HUDEP-2 (cell line): ENCODE results near the gene FOXL3.
"Not testable (repeated sequence)": the region's sequence is repeated elsewhere in the genome, so short reads cannot be mapped to it uniquely, and the experiment has no call there.

Experiments used
- DNase-seq, 76 experiments: peaks; one replicate each; lab custom pipeline; 2025; ENCODE audit not compliant: unreplicated experiment in 76 of 76; lab: John Stamatoyannopoulos, UW

FOXL3 gene

DNA sequence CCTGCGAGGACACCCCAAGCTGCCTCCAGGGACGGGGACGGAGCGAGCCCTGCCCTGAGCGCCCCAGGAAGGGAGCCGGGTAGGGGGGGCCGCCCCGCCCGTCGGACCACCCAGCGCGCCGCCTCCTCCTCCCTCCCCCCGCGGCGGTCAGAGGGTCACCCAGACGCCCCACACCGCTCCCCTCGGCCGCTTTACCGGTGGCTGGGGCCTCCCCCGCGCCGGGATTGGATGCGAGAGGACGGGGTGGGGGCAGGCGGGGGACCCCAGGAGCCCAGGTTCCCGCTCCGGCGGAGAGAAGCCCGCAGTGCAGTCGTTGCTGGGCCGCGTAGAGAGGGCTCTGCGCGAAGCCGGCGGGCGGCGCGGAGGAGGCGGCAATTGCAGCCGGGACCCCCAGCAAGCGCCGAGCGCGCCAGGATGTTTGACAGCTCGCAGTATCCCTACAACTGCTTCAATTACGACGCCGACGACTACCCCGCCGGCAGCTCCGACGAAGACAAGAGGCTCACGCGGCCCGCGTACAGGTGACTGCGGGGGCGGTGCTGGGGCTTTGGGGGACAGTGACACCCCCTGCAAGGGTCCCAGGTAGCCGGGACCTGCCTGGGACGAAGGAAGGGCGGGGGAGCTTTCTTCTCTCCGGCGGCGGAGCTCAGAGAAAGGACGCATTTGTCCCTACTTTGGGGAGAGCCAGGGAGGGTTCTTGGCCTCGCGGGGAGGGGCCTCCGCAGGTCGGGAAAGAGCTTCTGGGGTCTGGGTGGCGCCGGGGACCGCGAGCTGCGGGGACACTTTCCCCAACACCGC, at the start of gene FOXL3:
Gene FOXL3 (plus strand): TSS at position 415 of the 798 bp plus-strand sequence. CDS start 0 bp downstream, at position 415.
- no peak for DNase-seq

GRCh38 chr7:240887-241421, 49.0 kb upstream of the FOXL3 start:
- DNase-seq, result no peak

- no peak for DNase-seq
Observed at GRCh38 chr7:241513-241912, 48.5 kb upstream of the FOXL3 start.

GRCh38 chr7:242826-243579, 47.0 kb upstream of the FOXL3 start:
- not testable (repeated sequence) for DNase-seq

- DNase-seq, result not testable (repeated sequence)
Observed at GRCh38 chr7:243580-243978, 46.4 kb upstream of the FOXL3 start.

GRCh38 chr7:244974-245373, 45.0 kb upstream of the FOXL3 start:
- DNase-seq, result no peak

GRCh38 chr7:245574-246295, 44.2 kb upstream of the FOXL3 start:
- no peak for DNase-seq

DNA sequence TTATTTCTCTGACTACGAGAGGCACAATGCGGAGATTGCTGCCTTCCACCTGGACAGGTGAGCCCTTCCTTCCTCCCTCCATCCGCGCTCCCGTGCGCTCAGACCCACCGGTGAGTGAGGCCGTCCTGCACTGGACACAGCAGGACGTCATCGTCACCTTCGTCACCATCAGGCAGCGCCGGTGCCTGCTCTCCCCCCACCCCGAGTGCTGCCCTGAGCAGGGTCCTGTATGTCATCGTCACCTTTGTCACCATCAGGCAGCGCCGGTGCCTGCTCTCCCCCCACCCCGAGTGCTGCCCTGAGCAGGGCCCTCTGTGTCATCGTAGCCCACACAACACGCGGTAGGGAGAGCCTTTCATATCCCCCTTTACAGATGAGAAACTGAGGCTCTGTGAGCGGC, 43.5 kb upstream of the FOXL3 start:
- DNase-seq, result no peak

DNA sequence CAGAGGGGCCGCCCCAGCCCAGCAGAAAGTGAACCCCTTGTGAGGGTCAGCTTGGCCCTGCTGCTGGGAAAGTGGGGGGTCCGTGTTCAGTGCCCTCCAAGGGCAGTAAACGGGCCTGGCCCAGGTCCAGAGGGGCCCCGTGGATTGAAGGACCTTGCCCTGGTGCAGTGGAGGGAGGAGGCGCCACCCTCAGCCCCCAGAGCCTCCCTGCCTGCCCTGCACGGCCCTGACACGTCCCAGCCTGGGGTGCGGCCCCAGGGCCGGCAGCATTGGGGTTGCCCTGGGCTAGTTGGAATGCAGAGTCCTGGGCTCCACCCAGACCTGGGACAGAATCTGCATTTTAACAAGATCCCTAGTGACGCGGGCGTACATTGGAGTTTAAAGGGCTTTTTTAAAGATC, 42.8 kb upstream of the FOXL3 start:
- no peak for DNase-seq

GRCh38 chr7:247636-248035, 42.3 kb upstream of the FOXL3 start:
- no peak for DNase-seq

DNA sequence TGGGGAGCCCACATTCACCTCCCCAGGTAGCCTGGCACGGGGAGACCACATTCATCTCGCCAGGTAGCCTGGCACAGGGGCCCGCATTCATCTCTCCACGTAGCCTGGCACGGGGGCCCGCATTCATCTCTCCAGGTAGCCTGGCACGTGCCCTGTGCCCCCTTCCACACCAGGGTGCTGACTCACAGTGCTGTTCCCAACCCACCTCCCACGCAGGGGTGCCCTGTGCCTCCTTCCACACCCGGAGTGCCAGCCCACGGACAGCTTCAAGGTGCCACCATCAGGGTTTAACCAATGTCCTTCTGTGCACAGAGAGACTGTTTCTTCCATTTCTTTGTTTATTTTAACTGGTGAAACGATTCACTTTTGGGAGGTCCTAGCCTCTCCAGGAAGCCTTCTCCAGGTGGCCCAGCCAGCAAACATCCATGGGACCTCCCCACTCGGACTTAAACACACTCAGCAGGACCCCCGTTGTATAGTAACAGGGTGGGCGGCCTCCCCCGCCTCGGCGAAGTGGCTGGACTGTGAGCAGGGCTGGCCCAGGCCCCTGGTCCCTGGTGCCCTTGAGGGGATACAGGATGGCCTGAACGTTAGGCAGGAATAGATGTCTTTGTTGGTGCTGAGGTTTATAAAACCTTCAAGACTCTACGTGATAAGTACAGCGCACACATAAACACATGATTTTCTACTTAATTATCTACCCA, 41.1 kb upstream of the FOXL3 start:
- DNase-seq, result no peak

DNA sequence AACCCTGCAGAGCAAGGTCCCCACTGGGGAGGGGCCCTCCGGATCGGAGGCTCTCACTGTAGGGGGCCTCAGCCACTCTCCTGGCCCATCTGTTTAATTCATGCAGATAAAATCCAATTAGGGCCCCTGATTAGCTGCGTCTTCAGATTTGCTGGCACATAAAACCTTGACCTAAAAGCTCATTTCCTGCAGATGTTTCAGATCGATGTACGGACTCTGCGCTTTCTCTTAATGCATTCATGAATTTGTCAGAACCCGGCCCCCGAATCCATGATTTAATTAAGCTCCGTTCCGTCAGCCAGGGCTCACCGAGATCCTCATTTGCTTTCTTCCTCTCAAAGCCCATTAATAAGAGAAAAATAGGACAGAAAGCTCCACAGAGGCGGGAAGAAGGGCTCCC, 40.0 kb upstream of the FOXL3 start:
- DNase-seq, result no peak

DNA sequence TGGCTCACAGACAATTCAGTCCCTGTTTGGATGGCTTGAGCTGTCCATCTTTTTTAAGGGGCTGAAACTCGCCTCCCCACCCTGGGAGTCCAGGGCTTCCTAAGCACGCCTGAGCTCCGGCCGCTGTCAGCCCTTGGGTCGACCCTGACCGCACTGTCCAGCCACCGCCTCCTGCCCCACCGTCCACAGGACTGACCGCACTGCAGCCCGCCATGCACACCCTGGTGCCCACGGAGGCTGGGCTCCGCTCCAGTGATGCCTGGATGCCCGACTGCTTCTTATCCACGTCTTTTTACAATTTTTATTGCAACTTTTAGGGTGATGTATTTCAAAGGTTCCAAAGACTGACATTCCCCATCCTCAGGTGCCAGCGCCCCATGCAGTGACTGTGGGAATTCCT, 39.4 kb upstream of the FOXL3 start:
- no peak for DNase-seq

DNA sequence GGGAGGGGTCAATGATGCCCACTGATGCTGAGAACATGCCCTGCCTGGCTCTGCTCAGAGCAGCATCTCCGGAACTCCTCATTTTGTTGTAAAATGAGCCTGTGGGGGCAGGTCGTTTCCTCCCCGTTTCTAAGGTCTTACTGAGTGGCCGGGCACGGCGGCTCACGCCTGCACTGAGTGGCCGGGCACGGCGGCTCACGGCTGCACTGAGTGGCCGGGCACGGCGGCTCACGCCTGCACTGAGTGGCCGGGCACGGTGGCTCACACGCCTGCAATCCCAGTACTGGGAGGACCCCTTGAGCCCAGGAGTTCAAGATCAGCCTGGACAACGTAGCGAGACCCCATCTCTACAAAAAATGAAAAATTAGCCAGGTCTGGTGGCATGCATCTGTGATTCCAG, 39.0 kb upstream of the FOXL3 start:
- no peak for DNase-seq

DNA sequence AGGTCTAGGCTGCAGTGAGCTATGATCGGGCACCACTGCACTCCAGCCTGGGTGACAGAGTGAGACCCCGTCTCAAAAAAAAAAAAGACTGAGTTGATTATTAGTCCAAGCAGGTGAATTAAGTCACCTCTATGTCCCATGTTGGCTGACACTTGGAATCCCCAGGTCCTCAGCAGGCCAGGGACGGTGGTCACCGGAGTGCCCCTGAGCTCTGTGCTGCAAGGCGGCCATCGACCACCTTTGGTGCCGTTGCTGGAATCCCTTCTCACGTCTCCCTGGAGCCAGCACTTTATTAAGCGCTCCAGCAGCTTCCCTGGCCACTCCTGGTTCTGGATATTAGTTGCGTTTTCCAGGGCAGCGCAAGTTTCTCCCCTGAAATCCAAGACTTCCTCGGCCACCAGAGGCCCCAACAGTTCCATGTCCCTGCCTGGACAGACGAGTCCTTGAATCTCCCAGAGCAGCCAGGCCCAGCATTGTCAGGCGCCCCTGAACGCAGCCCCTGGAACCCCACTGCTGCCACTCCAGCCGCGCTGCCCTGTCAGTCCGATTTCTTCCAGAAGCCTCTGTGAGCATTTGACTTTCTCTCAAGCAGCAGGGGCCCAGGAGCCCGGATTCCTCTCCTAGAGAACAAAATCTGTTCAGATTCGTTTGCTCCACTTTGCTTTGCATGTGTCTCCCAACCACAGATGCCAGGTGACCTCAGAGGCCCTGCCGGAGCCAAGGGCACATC, 38.4 kb upstream of the FOXL3 start:
- DNase-seq, result no peak

DNA sequence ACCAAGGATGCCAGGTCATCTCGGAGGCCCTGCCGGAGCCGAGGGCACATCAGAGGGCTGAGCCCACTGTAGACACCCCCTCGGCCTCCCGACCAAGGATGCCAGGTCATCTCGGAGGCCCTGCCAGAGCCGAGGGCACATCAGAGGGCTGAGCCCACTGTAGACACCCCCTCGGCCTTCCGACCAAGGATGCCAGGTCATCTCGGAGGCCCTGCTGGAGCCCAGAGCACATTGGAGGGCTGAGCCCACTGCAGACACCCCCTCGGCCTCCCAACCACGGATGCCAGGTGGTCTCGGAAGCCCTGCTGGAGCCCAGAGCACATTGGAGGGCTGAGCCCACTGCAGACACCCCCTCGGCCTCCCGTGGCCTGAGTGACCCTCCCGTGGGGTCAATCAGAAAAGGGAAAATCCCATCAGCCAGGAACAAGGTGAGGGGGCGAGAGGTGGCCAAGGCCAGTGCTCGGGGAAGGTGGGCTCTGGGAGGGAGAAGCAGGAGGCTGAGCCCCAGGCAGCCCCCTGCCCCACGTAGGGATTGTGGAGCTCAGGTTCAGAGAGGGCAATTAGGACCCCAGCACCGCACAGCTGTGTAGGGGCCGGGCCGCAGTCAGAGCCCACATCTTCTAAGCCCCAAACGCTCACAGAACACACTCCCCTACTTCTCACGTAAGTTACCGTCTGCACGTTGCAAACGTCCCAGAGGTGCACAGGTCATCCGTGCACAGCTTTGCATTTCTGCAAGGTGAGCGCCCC, 37.6 kb upstream of the FOXL3 start:
- no peak for DNase-seq

DNA sequence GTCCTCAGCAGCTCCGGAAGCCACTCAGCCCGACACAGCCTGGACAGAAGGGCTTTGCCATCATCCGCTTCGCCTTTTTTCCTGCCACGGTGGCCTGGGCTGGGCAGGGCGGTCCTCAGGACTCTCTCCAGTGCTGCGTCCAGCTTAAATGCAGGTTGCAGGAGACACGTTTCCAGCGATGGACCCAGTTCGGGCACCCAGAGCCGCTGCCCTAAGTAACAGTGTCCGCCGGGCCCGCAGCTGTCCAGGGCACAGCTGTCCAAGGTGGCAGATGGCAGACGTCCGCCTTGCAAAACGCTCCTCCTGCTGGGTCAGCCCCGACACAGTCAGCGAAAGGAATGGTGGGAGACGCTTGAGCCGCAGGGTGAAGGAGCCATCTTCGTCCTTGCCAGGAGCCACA, 37.0 kb upstream of the FOXL3 start:
- no peak for DNase-seq

DNA sequence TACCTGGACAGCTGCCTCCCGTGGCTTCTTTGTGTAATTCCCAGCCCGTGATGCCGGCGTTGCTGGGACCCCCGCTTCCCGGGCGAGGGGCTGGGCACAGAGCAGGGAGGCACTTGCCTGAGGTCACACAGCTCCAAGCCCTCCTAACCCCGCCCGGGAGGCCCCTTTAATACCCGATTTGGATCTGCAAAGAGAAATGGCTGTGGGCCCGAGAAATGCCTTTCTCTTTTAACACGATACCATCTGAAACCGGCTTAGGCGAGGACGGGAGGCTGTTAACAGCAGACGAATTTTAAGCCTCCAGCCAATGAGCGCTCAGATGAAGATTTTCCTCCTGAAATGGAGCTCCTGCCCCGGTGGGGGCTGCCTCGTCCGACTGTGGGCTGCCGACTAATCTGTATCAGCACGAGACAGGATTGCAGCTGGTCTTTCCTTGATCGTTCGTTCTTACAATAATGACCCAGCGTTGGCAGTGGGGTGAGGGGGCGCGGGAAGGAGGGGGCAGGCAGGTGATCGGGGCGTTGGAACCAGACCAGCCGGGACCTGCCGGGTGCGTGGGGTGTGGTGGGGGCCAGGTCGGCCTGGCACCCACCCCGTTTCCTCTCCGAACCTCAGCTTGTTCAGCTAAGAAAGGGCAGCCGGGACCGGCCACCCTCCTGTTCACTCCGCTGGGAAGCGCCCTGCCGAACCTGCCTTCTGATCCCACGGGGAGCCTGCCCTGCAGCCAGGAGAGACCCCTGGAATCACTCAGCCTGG, 36.2 kb upstream of the FOXL3 start:
- DNase-seq, result no peak
